ENCODE data around the gene PCGF3.
A peak's percentile ranks its signal among the peaks of the same experiment; 100 is the strongest.
"Not testable (repeated sequence)": the region's sequence is repeated elsewhere in the genome, so short reads cannot be mapped to it uniquely, and the experiment has no call there.

Gene PCGF3

GRCh38 chr4:734951-735350, 29.3 kb downstream of the PCGF3 start (continued):
- TF ChIP-seq, protein P1, sequence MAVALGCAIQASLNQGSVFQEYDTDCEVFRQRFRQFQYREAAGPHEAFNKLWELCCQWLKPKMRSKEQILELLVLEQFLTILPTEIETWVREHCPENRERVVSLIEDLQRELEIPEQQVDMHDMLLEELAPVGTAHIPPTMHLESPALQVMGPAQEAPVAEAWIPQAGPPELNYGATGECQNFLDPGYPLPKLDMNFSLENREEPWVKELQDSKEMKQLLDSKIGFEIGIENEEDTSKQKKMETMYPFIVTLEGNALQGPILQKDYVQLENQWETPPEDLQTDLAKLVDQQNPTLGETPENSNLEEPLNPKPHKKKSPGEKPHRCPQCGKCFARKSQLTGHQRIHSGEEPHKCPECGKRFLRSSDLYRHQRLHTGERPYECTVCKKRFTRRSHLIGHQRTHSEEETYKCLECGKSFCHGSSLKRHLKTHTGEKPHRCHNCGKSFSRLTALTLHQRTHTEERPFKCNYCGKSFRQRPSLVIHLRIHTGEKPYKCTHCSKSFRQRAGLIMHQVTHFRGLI (tag by site-specific recombination; IDR thresholded peaks at IDR 0.05): no peak
- no peak for TF ChIP-seq ZNF555 (tag by site-specific recombination; conservative IDR thresholded peaks at IDR 0.05)
- no peak for TF ChIP-seq SP7 (tag by site-specific recombination; IDR thresholded peaks at IDR 0.05)
- no peak for TF ChIP-seq SP2 (tag by site-specific recombination; IDR thresholded peaks at IDR 0.05)
- TF ChIP-seq, protein P2, sequence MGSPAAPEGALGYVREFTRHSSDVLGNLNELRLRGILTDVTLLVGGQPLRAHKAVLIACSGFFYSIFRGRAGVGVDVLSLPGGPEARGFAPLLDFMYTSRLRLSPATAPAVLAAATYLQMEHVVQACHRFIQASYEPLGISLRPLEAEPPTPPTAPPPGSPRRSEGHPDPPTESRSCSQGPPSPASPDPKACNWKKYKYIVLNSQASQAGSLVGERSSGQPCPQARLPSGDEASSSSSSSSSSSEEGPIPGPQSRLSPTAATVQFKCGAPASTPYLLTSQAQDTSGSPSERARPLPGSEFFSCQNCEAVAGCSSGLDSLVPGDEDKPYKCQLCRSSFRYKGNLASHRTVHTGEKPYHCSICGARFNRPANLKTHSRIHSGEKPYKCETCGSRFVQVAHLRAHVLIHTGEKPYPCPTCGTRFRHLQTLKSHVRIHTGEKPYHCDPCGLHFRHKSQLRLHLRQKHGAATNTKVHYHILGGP (tag by site-specific recombination; IDR thresholded peaks at IDR 0.05): no peak
- no peak for TF ChIP-seq ZNF140 (tag by site-specific recombination; IDR thresholded peaks at IDR 0.05)
- TF ChIP-seq ZNF791 (tag by site-specific recombination; IDR thresholded peaks at IDR 0.05): no peak

- peaks cover 0 to 83% of the 10 kb centered on the region in 2 experiments; a peak in 2 of 3 replicates for H3K36me3 ChIP-seq (ENCODE audit: control insufficient read depth in 2 of 2, insufficient read depth in 1 of 2, low read length in 2 of 2)
- H3K4me3 ChIP-seq (ENCODE audit: low read depth, low read length): no peak overlapping the region
- no peaks in the 10 kb centered on the region for H3K9me3 ChIP-seq (ENCODE audit: control insufficient read depth, insufficient read depth, low read depth, low read length)
- POLR2A ChIA-PET: no interaction called here
- TF ChIP-seq ZNF792 (tag by site-specific recombination; IDR thresholded peaks at IDR 0.05) (no peak), ZNF521 (tag by site-specific recombination; IDR thresholded peaks at IDR 0.05) (no peak), ZBTB49 (tag by site-specific recombination; IDR thresholded peaks at IDR 0.05; ENCODE audit: low read depth) (no peak), ZNF324 (tag by site-specific recombination; IDR thresholded peaks at IDR 0.05) (no peak)
- H3K4me1 ChIP-seq (ENCODE audit: control insufficient read depth, insufficient read depth, low read length): no peaks in the 10 kb centered on the region
- H3K27ac ChIP-seq (ENCODE audit: extremely low read depth, low read depth, low read length): no peak overlapping the region
- CTCF ChIA-PET: no interaction called here
Measured at GRCh38 chr4:735583-735982, 30.0 kb downstream of the PCGF3 start.

DNA sequence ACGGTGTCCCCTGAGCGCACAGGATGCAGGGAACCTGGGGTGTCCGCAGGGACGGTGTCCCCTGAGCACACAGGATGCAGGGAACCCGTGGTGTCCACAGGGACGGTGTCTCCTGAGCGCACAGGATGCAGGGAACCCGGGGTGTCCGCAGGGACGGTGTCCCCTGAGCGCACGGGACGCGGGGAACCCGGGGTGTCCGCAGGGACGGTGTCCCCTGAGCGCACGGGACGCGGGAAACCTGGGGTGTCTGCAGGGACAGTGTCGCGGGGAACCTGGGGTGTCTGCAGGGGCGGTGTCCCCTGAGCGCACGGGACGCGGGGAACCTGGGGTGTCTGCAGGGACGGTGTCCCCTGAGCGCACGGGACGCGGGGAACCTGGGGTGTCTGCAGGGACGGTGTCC, 30.9 kb downstream of the PCGF3 start:
- H3K4me3 ChIP-seq (ENCODE audit: low read depth, low read length); POLR2A ChIA-PET; CTCF ChIA-PET; H3K27ac ChIP-seq (ENCODE audit: extremely low read depth, low read depth, low read length); H3K4me1 ChIP-seq (ENCODE audit: control insufficient read depth, insufficient read depth, low read length); H3K9me3 ChIP-seq (ENCODE audit: control insufficient read depth, insufficient read depth, low read depth, low read length): not testable (repeated sequence)
- H3K36me3 ChIP-seq (ENCODE audit: control insufficient read depth in 2 of 2, insufficient read depth in 1 of 2, low read length in 2 of 2): peaks cover 0 to 82% of the 10 kb centered on the region in 2 experiments; a peak in 2 of 3 replicates

- POLR2A ChIA-PET: no interaction called here
- Histone ChIP-seq H3K9me3 (ENCODE audit: control insufficient read depth, insufficient read depth, low read depth, low read length) (no peaks in the 10 kb centered on the region), H3K4me1 (ENCODE audit: control insufficient read depth, insufficient read depth, low read length) (no peaks in the 10 kb centered on the region), H3K4me3 (ENCODE audit: low read depth, low read length) (no peak overlapping the region), H3K27ac (ENCODE audit: extremely low read depth, low read depth, low read length) (no peak overlapping the region), H3K36me3 (ENCODE audit: control insufficient read depth in 2 of 2, insufficient read depth in 1 of 2, low read length in 2 of 2) (peaks cover 0 to 75% of the 10 kb centered on the region in 2 experiments; a peak in 2 of 3 replicates)
- TF ChIP-seq KLF1 (tag by site-specific recombination; IDR thresholded peaks at IDR 0.05) (peak; percentile 45), ZNF2 (tag by site-specific recombination; IDR thresholded peaks at IDR 0.05) (no peak)
- CTCF ChIA-PET: interaction anchor here (0.6 kb wide), 1 partner anchor 56 kb away, joined by 3 read pairs; no protein-coding TSS in a partner anchor
Measured at GRCh38 chr4:738781-739280, 33.2 kb downstream of the PCGF3 start.
